H1 (cell line): ENCODE measurements around the gene GBE1. TPM values are rescaled to one million over a fixed set of nuclear protein-coding genes. Genes with fewer than 3 reads are reported as not detected.

Experiments used
- CTCF ChIA-PET: fragments of 300-600 bp; sonication (Branson Sonifier 250); formaldehyde crosslinking; loops from one replicate; lab custom pipeline; 2021; ENCODE audit not compliant: partially characterized antibody; lab: Charles Lee
- POLR2A ChIA-PET: fragments of 300-600 bp; sonication (Branson Sonifier 250); formaldehyde crosslinking; loops from one replicate; lab custom pipeline; 2021; ENCODE audit warnings: inconsistent platforms; ENCODE audit not compliant: partially characterized antibody; lab: Charles Lee
- DNase-seq, 2 experiments: peaks; one replicate each; pipeline versions ENCODE4 v3.0.0 to v3.0.0-alpha.2; 2010 to 2022; ENCODE audit warnings: low spot score in 2 of 2, low read depth in 1 of 2, mixed read lengths in 1 of 2
- FAIRE-seq: peaks from 2 replicates; lab custom pipeline; 2011; peaks lifted over from hg19 to GRCh38; lab: Jason Lieb, UNC
- H2AFZ ChIP-seq: 2 replicates; pipeline ENCODE4 v1.8.1; 2012; ENCODE audit warnings: low read length, inconsistent platforms
- H2AK5ac ChIP-seq: 2 replicates; pipeline ENCODE4 v1.6.1; 2013; ENCODE audit warnings: low read depth, low read length
- H2BK120ac ChIP-seq: replicated peaks from 2 replicates; pipeline ENCODE3; 2013; ENCODE audit warnings: low read depth, low read length, inconsistent platforms
- H2BK12ac ChIP-seq: 2 replicates; pipeline ENCODE4 v1.6.1; 2013; ENCODE audit warnings: low read depth, low read length
- H2BK15ac ChIP-seq: 2 replicates; pipeline ENCODE4 v1.6.1; 2013; ENCODE audit warnings: low read length
- H2BK20ac ChIP-seq: 2 replicates; pipeline ENCODE4 v1.6.1; 2013; ENCODE audit warnings: low read length
- H2BK5ac ChIP-seq: 2 replicates; pipeline ENCODE4 v1.6.1; 2013; ENCODE audit warnings: low read depth, low read length
- H3K14ac ChIP-seq: 2 replicates; pipeline ENCODE4 v1.6.1; 2013; ENCODE audit warnings: inconsistent platforms; ENCODE audit not compliant: insufficient read length
- H3K18ac ChIP-seq: 2 replicates; pipeline ENCODE4 v1.6.1; 2013; ENCODE audit warnings: low read length; ENCODE audit errors: extremely low read depth
- H3K23ac ChIP-seq: 2 replicates; pipeline ENCODE4 v1.6.1; 2013; ENCODE audit warnings: inconsistent platforms; ENCODE audit not compliant: insufficient read length
- H3K23me2 ChIP-seq: 2 replicates; pipeline ENCODE4 v1.6.1; 2013; ENCODE audit warnings: low read depth, low read length
- H3K27ac ChIP-seq: 2 replicates; pipeline ENCODE4 v1.6.1; 2011; ENCODE audit warnings: low read depth, low read length, inconsistent platforms
- H3K27me3 ChIP-seq, 4 experiments: replicated peaks in 1 of 4; 1 replicate in 1 of 4; 2 replicates in 3 of 4; pipeline versions ENCODE4 v1.6.1 to v1.8.1; 2011 to 2013; ENCODE audit warnings: low read length in 3 of 4, mild to moderate bottlenecking in 3 of 4, inconsistent platforms in 2 of 4, mixed read lengths in 2 of 4, moderate library complexity in 1 of 4; ENCODE audit not compliant: control insufficient read depth in 3 of 4, insufficient read depth in 3 of 4; ENCODE audit errors: extremely low read depth in 1 of 4
- H3K36me3 ChIP-seq, 4 experiments: 2 replicates each; pipeline versions ENCODE4 v1.6.1 to v1.8.1; 2011 to 2013; ENCODE audit warnings: mild to moderate bottlenecking in 4 of 4, low read length in 3 of 4, moderate library complexity in 2 of 4, control low read depth in 1 of 4, inconsistent platforms in 1 of 4; ENCODE audit not compliant: insufficient read depth in 4 of 4, control insufficient read depth in 2 of 4
- H3K4ac ChIP-seq: replicated peaks from 2 replicates; pipeline ENCODE3; 2013; ENCODE audit warnings: low read length, low read depth, mixed read lengths, inconsistent platforms; ENCODE audit not compliant: insufficient read length
- H3K4me1 ChIP-seq, 4 experiments: replicated peaks in 1 of 4; 1 replicate in 1 of 4; 2 replicates in 3 of 4; pipeline versions ENCODE4 v1.6.1 to v1.8.1; 2011 to 2013; ENCODE audit warnings: low read length in 3 of 4, inconsistent platforms in 2 of 4, mixed read lengths in 1 of 4; ENCODE audit not compliant: insufficient read depth in 4 of 4, control insufficient read depth in 3 of 4
- H3K4me2 ChIP-seq, 2 experiments: 2 replicates each; pipeline versions ENCODE4 v1.6.1 to v1.8.1; 2011 to 2013; ENCODE audit warnings: low read depth in 2 of 2, low read length in 2 of 2, control low read depth in 1 of 2, inconsistent platforms in 1 of 2, mild to moderate bottlenecking in 1 of 2; ENCODE audit not compliant: insufficient read depth in 1 of 2
- H3K4me3 ChIP-seq, 4 experiments: fragments of 200-600, 300-600 bp in 1 of 4; sonication (generic), shearing (Covaris generic), sonication (Bioruptor Twin) in 1 of 4; 2 replicates each; pipeline versions ENCODE4 v1.5.1 to v1.8.1; 2011 to 2016; ENCODE audit warnings: low read length in 4 of 4, low read depth in 3 of 4, control low read depth in 2 of 4, inconsistent platforms in 2 of 4, mild to moderate bottlenecking in 2 of 4, mixed read lengths in 1 of 4, moderate library complexity in 1 of 4; ENCODE audit not compliant: insufficient read depth in 2 of 4; ENCODE audit errors: extremely low read depth in 1 of 4
- H3K56ac ChIP-seq: replicated peaks from 2 replicates; pipeline ENCODE3; 2013; ENCODE audit warnings: low read depth, mild to moderate bottlenecking, mixed read lengths, low read length, inconsistent platforms; ENCODE audit not compliant: insufficient read length
- H3K79me1 ChIP-seq: 2 replicates; pipeline ENCODE4 v1.6.1; 2013; ENCODE audit warnings: low read depth, low read length, control low read depth
- H3K79me2 ChIP-seq, 2 experiments: 2 replicates each; pipeline versions ENCODE4 v1.6.1 to v1.8.1; 2012 to 2013; ENCODE audit warnings: low read length in 2 of 2, mild to moderate bottlenecking in 2 of 2, inconsistent platforms in 1 of 2; ENCODE audit not compliant: insufficient read depth in 2 of 2, control insufficient read depth in 1 of 2
- H3K9ac ChIP-seq, 4 experiments: replicated peaks in 1 of 4; 1 replicate in 1 of 4; 2 replicates in 3 of 4; pipeline versions ENCODE4 v1.6.1 to v1.8.1; 2011 to 2013; ENCODE audit warnings: low read depth in 3 of 4, low read length in 3 of 4, control low read depth in 2 of 4, mild to moderate bottlenecking in 2 of 4, moderate library complexity in 2 of 4, inconsistent platforms in 1 of 4; ENCODE audit errors: extremely low read depth in 1 of 4
- H3K9me3 ChIP-seq, 2 experiments: 2 replicates each; pipeline versions ENCODE4 v1.6.1 to v1.8.1; 2012 to 2013; ENCODE audit warnings: mild to moderate bottlenecking in 2 of 2, moderate library complexity in 2 of 2, control low read depth in 1 of 2, inconsistent platforms in 1 of 2, low read depth in 1 of 2, low read length in 1 of 2, mixed read lengths in 1 of 2; ENCODE audit not compliant: insufficient read depth in 2 of 2
- H4K20me1 ChIP-seq, 2 experiments: replicated peaks in 1 of 2; 2 replicates each; pipeline versions ENCODE3 to v1.8.1; 2011 to 2013; ENCODE audit warnings: inconsistent platforms in 2 of 2, low read length in 2 of 2, mild to moderate bottlenecking in 1 of 2; ENCODE audit not compliant: insufficient read depth in 2 of 2, control insufficient read depth in 1 of 2
- H4K5ac ChIP-seq: 2 replicates; pipeline ENCODE4 v1.6.1; 2013; ENCODE audit warnings: low read length, low read depth, mixed read lengths, inconsistent platforms; ENCODE audit not compliant: insufficient read length
- H4K8ac ChIP-seq: 2 replicates; pipeline ENCODE4 v1.8.0; 2013; ENCODE audit warnings: mild to moderate bottlenecking, moderate library complexity, low read length, inconsistent platforms; ENCODE audit not compliant: insufficient read depth; ENCODE audit errors: extremely low read depth
- H4K91ac ChIP-seq: replicated peaks from 2 replicates; pipeline ENCODE3; 2013; ENCODE audit warnings: low read length, mixed read lengths, inconsistent platforms; ENCODE audit not compliant: insufficient read length
- BACH1 ChIP-seq: IDR thresholded peaks from 2 replicates; pipeline ENCODE4 v1.6.1; 2012; ENCODE audit warnings: low read length, improper control_type of control experiment
- CTCF ChIP-seq, 3 experiments: IDR thresholded peaks; 1 replicate in 2 of 3; 2 replicates in 1 of 3; pipeline versions ENCODE4 v1.5.1 to v1.6.1; 2011; ENCODE audit warnings: low read length in 3 of 3, mild to moderate bottlenecking in 3 of 3, inconsistent platforms in 2 of 3, low read depth in 1 of 3, moderate library complexity in 1 of 3; ENCODE audit not compliant: insufficient read depth in 1 of 3; ENCODE audit errors: control extremely low read depth in 1 of 3
- MAX ChIP-seq: IDR thresholded peaks from 2 replicates; pipeline ENCODE4 v1.6.1; 2012; ENCODE audit warnings: inconsistent platforms
- TBP ChIP-seq: IDR thresholded peaks from 2 replicates; pipeline ENCODE4 v1.6.1; 2011; ENCODE audit warnings: low read depth, low read length, improper control_type of control experiment
- TEAD4 ChIP-seq: IDR thresholded peaks from 2 replicates; pipeline ENCODE4 v1.6.1; 2012; ENCODE audit warnings: low read depth, low read length, inconsistent platforms, mixed read lengths
- YY1 ChIP-seq: IDR thresholded peaks from 2 replicates; pipeline ENCODE4 v1.6.1; 2011; ENCODE audit warnings: low read depth, mild to moderate bottlenecking, low read length
- ZNF274 ChIP-seq: IDR thresholded peaks from 2 replicates; pipeline ENCODE4 v1.7.0; 2012; ENCODE audit warnings: low read length, borderline replicate concordance; ENCODE audit errors: extremely low read depth
- WGBS, 2 experiments: shearing (Covaris generic) in 1 of 2; methylation state at CpG; one replicate each; pipeline versions ENCODE4 v1.1.6 to v1.1.7; 2013 to 2015; ENCODE audit warnings: low lambda C conversion rate in 2 of 2, mixed read lengths in 2 of 2, inconsistent platforms in 1 of 2, low coverage in 1 of 2, missing lambda C conversion rate in 1 of 2; ENCODE audit not compliant: insufficient replicate concordance in 2 of 2, insufficient coverage in 1 of 2, insufficient read length in 1 of 2; ENCODE audit errors: extremely low coverage in 1 of 2, missing lambda C conversion rate in 1 of 2; 5-methylcytosine and 5-hydroxymethylcytosine counted together
- polyA plus RNA-seq, 7 experiments: library from polyadenylated mRNA; depleted of rRNA in 3 of 7; stranded (reverse) in 5 of 7; unstranded in 2 of 7; fragments of >200 nt in 5 of 7; fragments of 200-250 nt in 2 of 7; gene quantifications; 1 replicate in 5 of 7; 2 replicates in 1 of 7; 4 replicates in 1 of 7; pipeline versions ENCODE4 v1.2.1 to v1.2.3, GENCODE V29; 2011 to 2013; ENCODE audit warnings: missing spikeins in 2 of 7, mixed read lengths in 2 of 7
- total RNA-seq: library from RNA; stranded (reverse); fragmentation: NEBNext Ultra II Directional; extraction: Animal tissue kit (Norgen Biotek cat#: 25700); gene quantifications from 2 replicates; pipeline ENCODE4 v1.2.1, GENCODE V29; 2021
- TF ChIP-seq, protein P1 (sequence below): IDR thresholded peaks from 2 replicates; pipeline ENCODE4 v1.6.1; 2012; ENCODE audit warnings: inconsistent platforms

The GBE1 gene
- total and polyA plus RNA-seq, 2 of the 8 experiments (the other 6 are each of a cell fraction or from before 2014, with no cell fraction given) = 3.3 to 7.3 TPM

GRCh38 chr3:81765400-81765799 lies 4.0 kb upstream of the GBE1 start:
- 82% methylated on average over 2 of the region's 2 CpGs; no CpG with 5 or more reads in 1 of the 2 experiments for WGBS, 2 experiments
- TF ChIP-seq MAX (no peak), BACH1 (no peak), TEAD4 (no peak), ZNF274 (no peak), TBP (no peak), CTCF (IDR thresholded peaks at IDR 0.05; ENCODE audit: control extremely low read depth in 1 of 3, insufficient read depth in 1 of 3, low read depth in 1 of 3, low read length in 3 of 3) (no peak), YY1 (no peak)
- TF ChIP-seq, protein P1, sequence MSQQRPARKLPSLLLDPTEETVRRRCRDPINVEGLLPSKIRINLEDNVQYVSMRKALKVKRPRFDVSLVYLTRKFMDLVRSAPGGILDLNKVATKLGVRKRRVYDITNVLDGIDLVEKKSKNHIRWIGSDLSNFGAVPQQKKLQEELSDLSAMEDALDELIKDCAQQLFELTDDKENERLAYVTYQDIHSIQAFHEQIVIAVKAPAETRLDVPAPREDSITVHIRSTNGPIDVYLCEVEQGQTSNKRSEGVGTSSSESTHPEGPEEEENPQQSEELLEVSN = no peak

More at GRCh38 chr3:81765400-81765799, 4.0 kb upstream of the GBE1 start:
- no peak overlapping the region for H3K14ac ChIP-seq
- H3K4me2 ChIP-seq = no peak overlapping the region
- no peak overlapping the region for H2AFZ ChIP-seq
- no peak overlapping the region for H3K9ac ChIP-seq
- no peak overlapping the region for H3K18ac ChIP-seq
- H2BK20ac ChIP-seq = no peak overlapping the region
- H3K79me1 ChIP-seq = no peaks in the 10 kb centered on the region
- no peaks in the 10 kb centered on the region for H3K79me2 ChIP-seq
- no peak overlapping the region for H3K4ac ChIP-seq
- H2BK120ac ChIP-seq = no peak overlapping the region
- no peak overlapping the region for H4K8ac ChIP-seq
- FAIRE-seq (no peak), DNase-seq (no peak)
- no peak overlapping the region for H2AK5ac ChIP-seq
- H4K91ac ChIP-seq = no peak overlapping the region
- no peak overlapping the region for H3K27ac ChIP-seq
- H2BK12ac ChIP-seq = no peak overlapping the region
- H4K5ac ChIP-seq = no peak overlapping the region
- H3K27me3 ChIP-seq = no peaks in the 10 kb centered on the region
- H3K36me3 ChIP-seq = no peaks in the 10 kb centered on the region
- H3K23ac ChIP-seq = no peak overlapping the region
- CTCF ChIA-PET = no interaction called here
- peaks cover 0 to 5% (median 0%) of the 10 kb centered on the region in 4 experiments; a peak in 2 of 7 replicates for H3K4me1 ChIP-seq
- H3K23me2 ChIP-seq = peaks cover 2% of the 10 kb centered on the region; the same call in 1 of the 2 replicates
- H4K20me1 ChIP-seq = no peaks in the 10 kb centered on the region
- H3K56ac ChIP-seq = no peak overlapping the region
- H3K9me3 ChIP-seq = peaks cover 0 to 4% of the 10 kb centered on the region in 2 experiments; a peak in 1 of 4 replicates
- H2BK15ac ChIP-seq = no peak overlapping the region
- H2BK5ac ChIP-seq = no peak overlapping the region
- no peak overlapping the region for H3K4me3 ChIP-seq
- POLR2A ChIA-PET = no interaction called here
